OCI-LY1 (cell line): ENCODE measurements around the gene NALCN.

Source experiments
- CTCF ChIP-seq: fragments of 200-600 bp; sonication (generic), shearing (Covaris generic); IDR thresholded peaks from 2 replicates; pipeline ENCODE4 v1.5.1; 2017; ENCODE audit warnings: mild to moderate bottlenecking, antibody characterized with exemption, low read length, moderate library complexity, mixed read lengths
- EZH2 ChIP-seq: fragments of 200-600 bp; sonication (generic), shearing (Covaris generic); IDR thresholded peaks from 2 replicates; pipeline ENCODE4 v1.8.0; 2017; ENCODE audit warnings: borderline replicate concordance, mixed run types, mild to moderate bottlenecking, antibody characterized with exemption, low read length, moderate library complexity, mixed read lengths

GRCh38 chr13:101401196-101401595 is 15.1 kb downstream of the NALCN start:
- no peak for TF ChIP-seq CTCF
- no peak for TF ChIP-seq EZH2
